GM18505 (cell line): ENCODE data around the gene LIG3.
"Not testable (repeated sequence)": the region's sequence is repeated elsewhere in the genome, so short reads cannot be mapped to it uniquely, and the experiment has no call there.

Source experiments
- ATAC-seq: cut with Tn5 transposase; IDR thresholded peaks from one replicate; pipeline ENCODE4 v1.9.1; 2021; ENCODE audit not compliant: unreplicated experiment
- POLR2A ChIP-seq: IDR thresholded peaks from 4 replicates; pipeline ENCODE4 v1.6.1; 2011; ENCODE audit warnings: borderline replicate concordance; ENCODE audit not compliant: insufficient read depth, insufficient read length; ENCODE audit errors: extremely low read depth

The LIG3 gene

GRCh38 chr17:35010093-35010492, 29.8 kb downstream of the LIG3 start:
- no peak for TF ChIP-seq POLR2A
- no peak for ATAC-seq

GRCh38 chr17:35011671-35012216, 31.4 kb downstream of the LIG3 start:
- no peak for TF ChIP-seq POLR2A
- no peak for ATAC-seq

- no peak for TF ChIP-seq POLR2A
- ATAC-seq: no peak
Measured at GRCh38 chr17:35016369-35016768, 36.1 kb downstream of the LIG3 start.

- TF ChIP-seq POLR2A: no peak
- no peak for ATAC-seq
Measured at GRCh38 chr17:35017021-35017420, 36.7 kb downstream of the LIG3 start.

- ATAC-seq: no peak
Measured at GRCh38 chr17:35018814-35019213, 38.5 kb downstream of the LIG3 start.

GRCh38 chr17:35019386-35020179, 39.3 kb downstream of the LIG3 start:
- no peak for ATAC-seq
- no peak for TF ChIP-seq POLR2A

More at GRCh38 chr17:35018814-35019213, 38.5 kb downstream of the LIG3 start:
- TF ChIP-seq POLR2A: no peak

GRCh38 chr17:35021520-35022380, 41.4 kb downstream of the LIG3 start:
- TF ChIP-seq POLR2A: no peak
- ATAC-seq: no peak

GRCh38 chr17:35022536-35023063, 42.3 kb downstream of the LIG3 start:
- TF ChIP-seq POLR2A: peak; percentile 32
- no peak for ATAC-seq

GRCh38 chr17:35023538-35023937, 43.2 kb downstream of the LIG3 start:
- no peak for TF ChIP-seq POLR2A
- ATAC-seq: no peak

GRCh38 chr17:35025541-35025940, 45.2 kb downstream of the LIG3 start:
- TF ChIP-seq POLR2A: no peak
- ATAC-seq: no peak

GRCh38 chr17:35028097-35028496, 47.8 kb downstream of the LIG3 start:
- not testable (repeated sequence) for ATAC-seq

- TF ChIP-seq POLR2A: no peak
- ATAC-seq: no peak
Measured at GRCh38 chr17:35028531-35029262, 48.4 kb downstream of the LIG3 start.

GRCh38 chr17:35030780-35031179, 50.5 kb downstream of the LIG3 start:
- no peak for ATAC-seq
- TF ChIP-seq POLR2A: no peak
